K562 (cell line): ENCODE data around the gene SYF2. TPM values are rescaled to one million over a fixed set of nuclear protein-coding genes. Genes with fewer than 3 reads are reported as not detected.

Experiments used
- AFF4 ChIP-seq: sonication (generic); formaldehyde crosslinking; IDR thresholded peaks from 2 replicates; pipeline ENCODE4 v1.8.0; 2023; ENCODE audit warnings: mild to moderate bottlenecking, missing genetic modification reagents
- BRD9 ChIP-seq: fragments of 450-650 bp; IDR thresholded peaks from 2 replicates; pipeline ENCODE4 v1.6.1; 2018; ENCODE audit warnings: low read depth; ENCODE audit not compliant: partially characterized antibody
- KDM5B ChIP-seq: fragments of 200-600 bp; sonication (generic); IDR thresholded peaks from 2 replicates; pipeline ENCODE4 v1.6.1; 2012; ENCODE audit warnings: low read depth, mild to moderate bottlenecking, moderate library complexity, low read length, control low read depth, inconsistent platforms; ENCODE audit not compliant: insufficient replicate concordance
- MAZ ChIP-seq, 2 experiments: fragments of 450-650 bp in 1 of 2; sonication (generic) in 1 of 2; formaldehyde crosslinking; IDR thresholded peaks in 1 of 2; conservative IDR thresholded peaks in 1 of 2; 2 replicates each; pipeline versions ENCODE4 v1.4.0 to v1.5.0; 2020; ENCODE audit warnings: mild to moderate bottlenecking in 1 of 2, missing genetic modification reagents in 1 of 2
- NCOA1 ChIP-seq: fragments of 450-650 bp; IDR thresholded peaks from 2 replicates; pipeline ENCODE4 v1.6.1; 2016; ENCODE audit warnings: low read depth
- PHF8 ChIP-seq: fragments of 200-600 bp; sonication (generic); IDR thresholded peaks from 2 replicates; pipeline ENCODE4 v1.6.1; 2012; ENCODE audit warnings: mixed run types, mild to moderate bottlenecking, inconsistent platforms, low read length, moderate library complexity, borderline replicate concordance
- RERE ChIP-seq: sonication (generic); formaldehyde crosslinking; IDR thresholded peaks from 2 replicates; pipeline ENCODE4 v1.8.0; 2023; ENCODE audit warnings: missing genetic modification reagents, mild to moderate bottlenecking, borderline replicate concordance
- RHOXF2B ChIP-seq: fragments of 250-450 bp; sonication (Bioruptor Pico); conservative IDR thresholded peaks from 2 replicates; pipeline ENCODE4 v1.5.1; 2021
- SRF ChIP-seq, 2 experiments: fragments of 250-450, 450-650 bp in 1 of 2; sonication (Bioruptor Pico) in 1 of 2; sonication (generic) in 1 of 2; formaldehyde crosslinking; IDR thresholded peaks; 2 replicates each; pipeline versions ENCODE4 v1.5.0 to v1.5.1; 2020 to 2022; ENCODE audit warnings: mild to moderate bottlenecking in 1 of 2, missing genetic modification reagents in 1 of 2
- TEAD1 ChIP-seq, 2 experiments: fragments of 450-650 bp in 1 of 2; sonication (generic) in 1 of 2; formaldehyde crosslinking; IDR thresholded peaks; 2 replicates each; pipeline versions ENCODE4 v1.4.0 to v1.8.0; 2020 to 2022; ENCODE audit warnings: mild to moderate bottlenecking in 2 of 2, missing genetic modification reagents in 1 of 2
- ZFP1 ChIP-seq: fragments of 450-650 bp; formaldehyde crosslinking; IDR thresholded peaks from 2 replicates; pipeline ENCODE4 v1.4.0; 2020; ENCODE audit warnings: mild to moderate bottlenecking, mixed read lengths
- ZNF696 ChIP-seq: fragments of 250-450 bp; sonication (Bioruptor Pico); conservative IDR thresholded peaks from 2 replicates; pipeline ENCODE4 v1.4.0; 2020; ENCODE audit warnings: mild to moderate bottlenecking, moderate library complexity
- polyA plus RNA-seq, 8 experiments: library from polyadenylated mRNA; depleted of rRNA in 4 of 8; stranded (reverse) in 5 of 8; unstranded in 3 of 8; fragments of >200 nt; fragmentation: Nextera tagmentation in 2 of 8; fragmentation: Illumina TruSeq in 1 of 8; extraction: Ambion mirVana in 2 of 8; extraction: Trizol in 1 of 8; gene quantifications; 2 replicates each; pipeline versions ENCODE4 v1.2.1 to v1.2.3, GENCODE V29; 2011 to 2014; ENCODE audit warnings: inconsistent platforms in 1 of 8, missing spikeins in 1 of 8
- total RNA-seq, 7 experiments: library from RNA; depleted of rRNA in 6 of 7; stranded (reverse); fragments of >200 nt in 6 of 7; fragmentation: Illumina TruSeq in 2 of 7; extraction: Trizol in 2 of 7; gene quantifications; 2 replicates each; pipeline versions ENCODE4 v1.2.1 to v1.2.3, GENCODE V29; 2011 to 2021; ENCODE audit warnings: low replicate concordance in 1 of 7
- TF ChIP-seq, protein P1 (sequence below), 2 experiments: IDR thresholded peaks; 2 replicates each; pipeline ENCODE4 v1.6.1; 2012; ENCODE audit warnings: improper control_type of control experiment in 2 of 2, low read depth in 2 of 2, low read length in 2 of 2, borderline replicate concordance in 1 of 2

The SYF2 gene
- total and polyA plus RNA-seq, 9 of the 15 experiments (the other 6 are each of a cell fraction or from before 2014, with no cell fraction given), result 20.9 to 69.0 (median 43.2) TPM

DNA sequence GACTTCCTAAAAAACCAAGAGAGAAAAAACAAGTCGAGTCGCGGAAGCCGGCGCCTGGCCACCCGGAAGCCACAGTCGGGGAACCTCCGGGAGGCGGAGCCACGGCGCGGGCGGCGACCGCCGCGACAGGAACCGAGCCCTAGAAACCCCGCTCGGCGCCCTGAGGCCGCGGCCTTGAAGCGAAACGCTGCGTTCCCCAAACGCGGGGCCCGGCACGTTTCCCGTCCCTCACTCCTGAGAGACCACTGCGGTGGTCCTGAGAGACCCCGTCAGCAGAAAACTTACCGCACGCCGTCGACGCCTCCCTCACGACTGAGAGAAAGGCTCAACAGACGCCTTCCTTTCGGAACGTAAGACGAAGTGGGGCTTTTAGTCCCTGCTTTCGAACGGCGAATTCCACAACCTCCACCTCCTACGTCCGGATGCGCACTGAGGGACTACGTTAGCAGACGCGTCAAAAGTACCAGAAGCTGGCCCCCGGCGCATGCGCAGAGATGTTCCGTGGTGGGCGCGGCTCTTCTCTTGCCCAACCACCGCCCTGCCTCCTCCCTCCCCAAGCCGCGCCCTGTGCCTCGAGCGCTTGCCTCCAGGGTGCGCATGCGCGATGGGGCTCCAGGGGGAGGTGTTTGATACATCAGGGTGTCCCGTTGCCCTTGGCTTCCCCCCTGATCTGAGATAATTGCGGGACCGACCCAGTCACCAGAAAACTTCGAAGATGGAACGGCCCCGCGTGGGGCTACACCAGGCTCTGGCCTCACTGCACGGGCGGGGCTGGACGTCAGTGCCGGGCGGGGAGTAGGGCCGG lies 14.9 kb upstream of the SYF2 start, which contains the start of gene RSRP1 (continued):
- TF ChIP-seq RERE, result peak; percentile 95
- TF ChIP-seq PHF8, result peak; percentile 96
- peak; percentile 94 for TF ChIP-seq AFF4
- peak; percentile 100 for TF ChIP-seq KDM5B
- TF ChIP-seq ZFP1 (CRISPR knock-in tag), result peak; percentile 62; the same call in 1 of the 2 replicates
- TF ChIP-seq RHOXF2B (CRISPR knock-in tag), result peak; percentile 71; the same call in 1 of the 2 replicates
- peak; percentile 80 to 81 for TF ChIP-seq MAZ (CRISPR knock-in tag; conservative IDR thresholded peaks at IDR 0.05 in 1 of 2, IDR thresholded peaks at IDR 0.05 in 1 of 2)
- TF ChIP-seq BRD9, result peak; percentile 17
- TF ChIP-seq SRF (CRISPR knock-in tag; IDR thresholded peaks at IDR 0.05), result peak in 1 of 2 experiments; percentile 51; a peak in 1 of 4 replicates
- no peak; the same call in 1 of the 2 replicates for TF ChIP-seq NCOA1
- peak; percentile 68 to 74; a peak in 3 of 4 replicates for TF ChIP-seq TEAD1 (CRISPR knock-in tag; IDR thresholded peaks at IDR 0.05)
- TF ChIP-seq, protein P1, sequence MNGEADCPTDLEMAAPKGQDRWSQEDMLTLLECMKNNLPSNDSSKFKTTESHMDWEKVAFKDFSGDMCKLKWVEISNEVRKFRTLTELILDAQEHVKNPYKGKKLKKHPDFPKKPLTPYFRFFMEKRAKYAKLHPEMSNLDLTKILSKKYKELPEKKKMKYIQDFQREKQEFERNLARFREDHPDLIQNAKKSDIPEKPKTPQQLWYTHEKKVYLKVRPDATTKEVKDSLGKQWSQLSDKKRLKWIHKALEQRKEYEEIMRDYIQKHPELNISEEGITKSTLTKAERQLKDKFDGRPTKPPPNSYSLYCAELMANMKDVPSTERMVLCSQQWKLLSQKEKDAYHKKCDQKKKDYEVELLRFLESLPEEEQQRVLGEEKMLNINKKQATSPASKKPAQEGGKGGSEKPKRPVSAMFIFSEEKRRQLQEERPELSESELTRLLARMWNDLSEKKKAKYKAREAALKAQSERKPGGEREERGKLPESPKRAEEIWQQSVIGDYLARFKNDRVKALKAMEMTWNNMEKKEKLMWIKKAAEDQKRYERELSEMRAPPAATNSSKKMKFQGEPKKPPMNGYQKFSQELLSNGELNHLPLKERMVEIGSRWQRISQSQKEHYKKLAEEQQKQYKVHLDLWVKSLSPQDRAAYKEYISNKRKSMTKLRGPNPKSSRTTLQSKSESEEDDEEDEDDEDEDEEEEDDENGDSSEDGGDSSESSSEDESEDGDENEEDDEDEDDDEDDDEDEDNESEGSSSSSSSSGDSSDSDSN (IDR thresholded peaks at IDR 0.05; ENCODE audit: borderline replicate concordance in 1 of 2, low read depth in 2 of 2, low read length in 2 of 2), result peak; percentile 8 to 77; a peak in 2 of 4 replicates
- 0 out of 2 replicates have a peak, but pooled peaks have one; percentile 23 for TF ChIP-seq ZNF696 (CRISPR knock-in tag)
